HG03520 (cell line): ENCODE data around the gene ZNF780A.
A peak's percentile ranks its signal among the peaks of the same experiment; 100 is the strongest.
"Not testable (repeated sequence)": the region's sequence is repeated elsewhere in the genome, so short reads cannot be mapped to it uniquely, and the experiment has no call there.

Source experiments
- ATAC-seq: cut with Tn5 transposase; IDR thresholded peaks from one replicate; pipeline ENCODE4 v1.9.1; 2021; ENCODE audit warnings: mild to moderate bottlenecking, moderate library complexity; ENCODE audit not compliant: unreplicated experiment

ZNF780A gene

GRCh38 chr19:40090241-40091204, at the start of gene ZNF780A:
TSS of gene ZNF780A (minus strand) at chr19:40090943. CDS start at chr19:40084753, 6,190 bp downstream.
- peak; percentile 66 for ATAC-seq

- no peak for ATAC-seq
Observed at GRCh38 chr19:40139533-40140287, 49.0 kb upstream of the ZNF780A start.

- ATAC-seq, result no peak
Observed at GRCh38 chr19:40136818-40137217, 46.1 kb upstream of the ZNF780A start.

- no peak for ATAC-seq
Observed at GRCh38 chr19:40134866-40135265, 44.1 kb upstream of the ZNF780A start.

- ATAC-seq, result no peak
Observed at GRCh38 chr19:40133491-40133890, 42.7 kb upstream of the ZNF780A start.

- no peak for ATAC-seq
Observed at GRCh38 chr19:40130013-40130412, 39.3 kb upstream of the ZNF780A start.

- ATAC-seq, result no peak
Observed at GRCh38 chr19:40129425-40129824, 38.7 kb upstream of the ZNF780A start.

GRCh38 chr19:40128991-40129390, 38.2 kb upstream of the ZNF780A start:
- ATAC-seq, result no peak

- no peak for ATAC-seq
Observed at GRCh38 chr19:40119380-40119779, 28.6 kb upstream of the ZNF780A start.

- ATAC-seq, result not testable (repeated sequence)
Observed at GRCh38 chr19:40118638-40119037, 27.9 kb upstream of the ZNF780A start.

GRCh38 chr19:40116075-40116474, 25.3 kb upstream of the ZNF780A start:
- no peak for ATAC-seq

- not testable (repeated sequence) for ATAC-seq
Observed at GRCh38 chr19:40114119-40114518, 23.4 kb upstream of the ZNF780A start.

GRCh38 chr19:40112271-40112670, 21.5 kb upstream of the ZNF780A start:
- not testable (repeated sequence) for ATAC-seq

- no peak for ATAC-seq
Observed at GRCh38 chr19:40110570-40110969, 19.8 kb upstream of the ZNF780A start.

GRCh38 chr19:40104754-40105153, 14.0 kb upstream of the ZNF780A start:
- ATAC-seq, result no peak

- no peak for ATAC-seq
Observed at GRCh38 chr19:40103600-40103999, 12.9 kb upstream of the ZNF780A start.

GRCh38 chr19:40101813-40102212, 11.1 kb upstream of the ZNF780A start:
- ATAC-seq, result no peak

GRCh38 chr19:40093416-40093815, 2.7 kb upstream of the ZNF780A start:
- no peak for ATAC-seq

- no peak for ATAC-seq
Observed at GRCh38 chr19:40091205-40092129, 724 bp upstream of the ZNF780A start.

GRCh38 chr19:40089462-40089861, 1.3 kb downstream of the ZNF780A start:
- ATAC-seq, result no peak
